NCI-H1694 (cell line): ENCODE results near the gene HIGD2B.
A peak's percentile ranks its signal among the peaks of the same experiment; 100 is the strongest.
"Not testable (repeated sequence)": the region's sequence is repeated elsewhere in the genome, so short reads cannot be mapped to it uniquely, and the experiment has no call there.

Experiments used
- DNase-seq: peaks from one replicate; lab custom pipeline; 2025; lab: John Stamatoyannopoulos, UW

HIGD2B gene

GRCh38 chr15:72685925-72686794, at the start of gene HIGD2B, which contains the start of gene BBS4:
HIGD2B (minus strand) TSS chr15:72686182; CDS start chr15:72676374, 9,808 bp downstream.
BBS4 (plus strand) TSS chr15:72686207; CDS start chr15:72686228, 21 bp downstream.
- no peak for DNase-seq

- DNase-seq: no peak
Observed at GRCh38 chr15:72735111-72735510, 49.1 kb upstream of the HIGD2B start.

GRCh38 chr15:72733941-72734738, 48.2 kb upstream of the HIGD2B start:
- no peak for DNase-seq

GRCh38 chr15:72732516-72732915, 46.5 kb upstream of the HIGD2B start:
- no peak for DNase-seq

- no peak for DNase-seq
Observed at GRCh38 chr15:72732086-72732485, 46.1 kb upstream of the HIGD2B start.

GRCh38 chr15:72728821-72729220, 42.8 kb upstream of the HIGD2B start:
- no peak for DNase-seq

- not testable (repeated sequence) for DNase-seq
Observed at GRCh38 chr15:72728249-72728648, 42.3 kb upstream of the HIGD2B start.

- no peak for DNase-seq
Observed at GRCh38 chr15:72727154-72727553, 41.2 kb upstream of the HIGD2B start.

GRCh38 chr15:72725851-72726250, 39.9 kb upstream of the HIGD2B start:
- not testable (repeated sequence) for DNase-seq

GRCh38 chr15:72725446-72725845, 39.5 kb upstream of the HIGD2B start:
- DNase-seq: no peak

- no peak for DNase-seq
Observed at GRCh38 chr15:72724028-72724427, 38.0 kb upstream of the HIGD2B start.

GRCh38 chr15:72722071-72722696, 36.2 kb upstream of the HIGD2B start:
- DNase-seq: peak; percentile 54

GRCh38 chr15:72708551-72709303, 22.7 kb upstream of the HIGD2B start:
- not testable (repeated sequence) for DNase-seq

GRCh38 chr15:72706266-72706665, 20.3 kb upstream of the HIGD2B start:
- no peak for DNase-seq

- no peak for DNase-seq
Observed at GRCh38 chr15:72700076-72700475, 14.1 kb upstream of the HIGD2B start.

GRCh38 chr15:72698938-72699337, 13.0 kb upstream of the HIGD2B start:
- no peak for DNase-seq

GRCh38 chr15:72690938-72691337, 5.0 kb upstream of the HIGD2B start:
- DNase-seq: no peak

- DNase-seq: no peak
Observed at GRCh38 chr15:72688697-72689096, 2.7 kb upstream of the HIGD2B start.

- DNase-seq: no peak
Observed at GRCh38 chr15:72685301-72685924, 569 bp downstream of the HIGD2B start.

- no peak for DNase-seq
Observed at GRCh38 chr15:72682772-72683171, 3.2 kb downstream of the HIGD2B start.

- no peak for DNase-seq
Observed at GRCh38 chr15:72680931-72681330, 5.1 kb downstream of the HIGD2B start.
